Upper lobe of left lung (tissue), 6 donors: ENCODE measurements around the gene IL12B. TPM values are rescaled to one million over a fixed set of nuclear protein-coding genes. Genes with fewer than 3 reads are reported as not detected.
A peak's percentile ranks its signal among the peaks of the same experiment; 100 is the strongest.

Experiments
- ATAC-seq, 2 donors: fragments of 200-7000 bp; cut with Tn5 transposase; one replicate each; pipeline ENCODE4 v1.9.1; 2022; ENCODE audit warnings: mild to moderate bottlenecking in 2 of 2, moderate library complexity in 2 of 2; ENCODE audit not compliant: low FRiP score in 2 of 2
- DNase-seq, 2 donors: peaks; one replicate each; pipeline ENCODE4 v3.0.0-alpha.2; 2019 to 2020
- H3K27ac ChIP-seq, 4 donors: fragments of 200-600 bp; sonication (generic); one replicate each; pipeline ENCODE4 v1.5.1; 2016 to 2019
- H3K27me3 ChIP-seq, 4 donors: fragments of 200-600 bp; sonication (generic); one replicate each; pipeline ENCODE4 v1.5.1; 2017 to 2019
- H3K36me3 ChIP-seq, 4 donors: fragments of 200-600 bp; sonication (generic); one replicate each; pipeline ENCODE4 v1.5.1; 2016 to 2019
- H3K4me1 ChIP-seq, 4 donors: fragments of 200-600 bp; sonication (generic); one replicate each; pipeline ENCODE4 v1.5.1; 2018 to 2019
- H3K4me3 ChIP-seq, 4 donors: fragments of 200-600 bp; sonication (generic); one replicate each; pipeline ENCODE4 v1.5.1; 2017 to 2019; ENCODE audit warnings: mild to moderate bottlenecking in 2 of 4, moderate library complexity in 1 of 4
- H3K9me3 ChIP-seq, 4 donors: fragments of 200-600 bp; sonication (generic); one replicate each; pipeline ENCODE4 v1.5.1; 2018 to 2019
- CTCF ChIP-seq, 6 experiments: fragments of 450-650 bp in 4 of 6; fragments of 200-600 bp in 2 of 6; sonication (generic) in 2 of 6; IDR thresholded peaks; one replicate each; pipeline ENCODE4 v1.5.1; 2016 to 2019; ENCODE audit warnings: antibody characterized with exemption in 6 of 6
- EP300 ChIP-seq, 4 donors: sonication (generic); formaldehyde crosslinking; IDR thresholded peaks; one replicate each; pipeline ENCODE4 v1.5.1; 2017; ENCODE audit warnings: antibody characterized with exemption in 4 of 4, control low read depth in 2 of 4
- POLR2A ChIP-seq, 4 donors: fragments of 450-650 bp; IDR thresholded peaks; one replicate each; pipeline ENCODE4 v1.5.1; 2016 to 2017; ENCODE audit warnings: antibody characterized with exemption in 4 of 4, mild to moderate bottlenecking in 2 of 4
- POLR2AphosphoS5 ChIP-seq, 2 donors: sonication (generic); formaldehyde crosslinking; IDR thresholded peaks; one replicate each; pipeline ENCODE4 v1.5.1; 2017; ENCODE audit warnings: antibody characterized with exemption in 2 of 2
- WGBS, 2 donors: methylation state at CpG; one replicate each; pipeline ENCODE4 v1.1.5; 2017 to 2018; 5-methylcytosine and 5-hydroxymethylcytosine counted together
- total RNA-seq, 6 donors: library from RNA; depleted of rRNA in 4 of 6; stranded (reverse); fragments of >200 nt in 4 of 6; gene quantifications; one replicate each; pipeline versions ENCODE4 v1.1.0 to v1.2.1, GENCODE V29; 2016 to 2021
- donor health status: DM: no; HTN: no; CAD: no; lungs with moderate emphysema.
- donor health status: DM: no; HTN: yes; CAD: no; lungs with severe emphysema.

The IL12B gene
- total RNA-seq, 6 donors from 2014 or later, result not detected

- no peak for DNase-seq
- Histone ChIP-seq H3K9me3 (no peaks in the 10 kb centered on the region), H3K27me3 (peaks cover 0 to 3% (median 0%) of the 10 kb centered on the region in 4 donors), H3K36me3 (no peaks in the 10 kb centered on the region), H3K27ac (peak overlapping the region in 3 of 4 donors; percentile 7 to 70 (median 57)), H3K4me1 (peaks cover 0 to 10% (median 3%) of the 10 kb centered on the region in 4 donors), H3K4me3 (peak overlapping the region in 3 of 4 donors; percentile 27 to 31 (median 30))
- no peak for TF ChIP-seq POLR2AphosphoS5 (IDR thresholded peaks at IDR 0.05)
- no peak for TF ChIP-seq EP300 (IDR thresholded peaks at IDR 0.05)
- TF ChIP-seq CTCF (IDR thresholded peaks at IDR 0.05), result no peak
- TF ChIP-seq POLR2A (IDR thresholded peaks at IDR 0.05), result no peak
- WGBS, 2 donors, result 52 to 56% methylated on average over 7 of the region's 7 CpGs
- ATAC-seq, result no peak
Observed at GRCh38 chr5:159311063-159311462, 19.2 kb downstream of the IL12B start.

GRCh38 chr5:159310511-159310910 lies 19.8 kb downstream of the IL12B start:
- peaks cover 0 to 3% (median 0%) of the 10 kb centered on the region in 4 donors for H3K27me3 ChIP-seq
- TF ChIP-seq POLR2AphosphoS5 (IDR thresholded peaks at IDR 0.05) (no peak), POLR2A (IDR thresholded peaks at IDR 0.05) (peak in 1 of 4 donors; percentile 69), CTCF (IDR thresholded peaks at IDR 0.05) (no peak)
- H3K27ac ChIP-seq, result peak overlapping the region in 3 of 4 donors; percentile 25 to 70 (median 57)
- WGBS, 2 donors, result 4 to 10% methylated on average over 22 to 26 of the region's 26 CpGs
- no peaks in the 10 kb centered on the region for H3K36me3 ChIP-seq
- H3K4me3 ChIP-seq, result peak overlapping the region in 3 of 4 donors; percentile 27 to 31 (median 30)
- ATAC-seq (peak; percentile 74 to 86), DNase-seq (peak; percentile 77 to 92)
- no peaks in the 10 kb centered on the region for H3K9me3 ChIP-seq
- peaks cover 0 to 10% (median 3%) of the 10 kb centered on the region in 4 donors for H3K4me1 ChIP-seq

- WGBS, 2 donors, result 67 to 72% methylated on average over 7 to 8 of the region's 8 CpGs
- Histone ChIP-seq H3K27me3 (peaks cover 0 to 3% (median 0%) of the 10 kb centered on the region in 4 donors), H3K4me3 (peak overlapping the region in 3 of 4 donors; percentile 27 to 31 (median 30)), H3K9me3 (no peaks in the 10 kb centered on the region), H3K27ac (peak overlapping the region in 3 of 4 donors; percentile 25 to 70 (median 54)), H3K36me3 (no peaks in the 10 kb centered on the region), H3K4me1 (peaks cover 0 to 10% (median 3%) of the 10 kb centered on the region in 4 donors)
- ATAC-seq (peak; percentile 31 to 52), DNase-seq (peak in 1 of 2 donors; percentile 28)
- TF ChIP-seq EP300 (IDR thresholded peaks at IDR 0.05) (no peak), POLR2A (IDR thresholded peaks at IDR 0.05) (no peak), POLR2AphosphoS5 (IDR thresholded peaks at IDR 0.05) (no peak), CTCF (IDR thresholded peaks at IDR 0.05) (no peak)
Observed at GRCh38 chr5:159309689-159310433, 20.4 kb downstream of the IL12B start.

GRCh38 chr5:159304961-159305595 lies 25.2 kb downstream of the IL12B start:
- no peaks in the 10 kb centered on the region for H3K36me3 ChIP-seq
- TF ChIP-seq POLR2A (IDR thresholded peaks at IDR 0.05) (no peak), POLR2AphosphoS5 (IDR thresholded peaks at IDR 0.05) (no peak), EP300 (IDR thresholded peaks at IDR 0.05) (no peak), CTCF (IDR thresholded peaks at IDR 0.05) (no peak)
- WGBS, 2 donors, result 80 to 93% methylated on average over 5 of the region's 5 CpGs
- peaks cover 0 to 3% (median 0%) of the 10 kb centered on the region in 4 donors for H3K4me1 ChIP-seq
- H3K27me3 ChIP-seq, result no peaks in the 10 kb centered on the region
- ATAC-seq, result no peak
- no peak overlapping the region for H3K4me3 ChIP-seq
- no peak for DNase-seq
- H3K27ac ChIP-seq, result no peak overlapping the region
- H3K9me3 ChIP-seq, result peaks cover 0 to 15% (median 9%) of the 10 kb centered on the region in 4 donors
